ENCODE results near the gene HACD1.
"Not testable (repeated sequence)": the region's sequence is repeated elsewhere in the genome, so short reads cannot be mapped to it uniquely, and the experiment has no call there.

Gene HACD1

GRCh38 chr10:17606547-17607040 is 10.6 kb downstream of the HACD1 start:
- DNase-seq (ENCODE audit: low read depth): no peak

GRCh38 chr10:17605936-17606335 is 11.2 kb downstream of the HACD1 start:
- TF ChIP-seq, protein P1, sequence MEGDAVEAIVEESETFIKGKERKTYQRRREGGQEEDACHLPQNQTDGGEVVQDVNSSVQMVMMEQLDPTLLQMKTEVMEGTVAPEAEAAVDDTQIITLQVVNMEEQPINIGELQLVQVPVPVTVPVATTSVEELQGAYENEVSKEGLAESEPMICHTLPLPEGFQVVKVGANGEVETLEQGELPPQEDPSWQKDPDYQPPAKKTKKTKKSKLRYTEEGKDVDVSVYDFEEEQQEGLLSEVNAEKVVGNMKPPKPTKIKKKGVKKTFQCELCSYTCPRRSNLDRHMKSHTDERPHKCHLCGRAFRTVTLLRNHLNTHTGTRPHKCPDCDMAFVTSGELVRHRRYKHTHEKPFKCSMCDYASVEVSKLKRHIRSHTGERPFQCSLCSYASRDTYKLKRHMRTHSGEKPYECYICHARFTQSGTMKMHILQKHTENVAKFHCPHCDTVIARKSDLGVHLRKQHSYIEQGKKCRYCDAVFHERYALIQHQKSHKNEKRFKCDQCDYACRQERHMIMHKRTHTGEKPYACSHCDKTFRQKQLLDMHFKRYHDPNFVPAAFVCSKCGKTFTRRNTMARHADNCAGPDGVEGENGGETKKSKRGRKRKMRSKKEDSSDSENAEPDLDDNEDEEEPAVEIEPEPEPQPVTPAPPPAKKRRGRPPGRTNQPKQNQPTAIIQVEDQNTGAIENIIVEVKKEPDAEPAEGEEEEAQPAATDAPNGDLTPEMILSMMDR (IDR thresholded peaks at IDR 0.05; ENCODE audit: insufficient read depth, low read depth, low read length, missing control alignments): no peak
- DNase-seq (ENCODE audit: low read depth): no peak

More at GRCh38 chr10:17606547-17607040, 10.6 kb downstream of the HACD1 start:
- TF ChIP-seq, protein P1 (IDR thresholded peaks at IDR 0.05; ENCODE audit: insufficient read depth, low read depth, low read length, missing control alignments): no peak
- H3K4me3 ChIP-seq (ENCODE audit: low read depth, low read length): no peak overlapping the region

GRCh38 chr10:17599089-17599488 is 18.1 kb downstream of the HACD1 start:
- TF ChIP-seq, protein P1 (IDR thresholded peaks at IDR 0.05; ENCODE audit: insufficient read depth, low read depth, low read length, missing control alignments): peak; percentile 27
- H3K4me3 ChIP-seq (ENCODE audit: low read depth, low read length): no peak overlapping the region
- peak; percentile 33 for DNase-seq (ENCODE audit: low read depth)

More at GRCh38 chr10:17605936-17606335, 11.2 kb downstream of the HACD1 start:
- no peak overlapping the region for H3K4me3 ChIP-seq (ENCODE audit: low read depth, low read length)

- DNase-seq (ENCODE audit: low read depth): no peak
- no peak overlapping the region for H3K4me3 ChIP-seq (ENCODE audit: low read depth, low read length)
- TF ChIP-seq, protein P1 (IDR thresholded peaks at IDR 0.05; ENCODE audit: insufficient read depth, low read depth, low read length, missing control alignments): no peak
Measured at GRCh38 chr10:17597386-17597785, 19.8 kb downstream of the HACD1 start.

- H3K4me3 ChIP-seq (ENCODE audit: low read depth, low read length): no peak overlapping the region
- TF ChIP-seq, protein P1 (IDR thresholded peaks at IDR 0.05; ENCODE audit: insufficient read depth, low read depth, low read length, missing control alignments): no peak
- no peak for DNase-seq (ENCODE audit: low read depth)
Measured at GRCh38 chr10:17590969-17591645, 26.1 kb downstream of the HACD1 start.

GRCh38 chr10:17589316-17589715 is 27.9 kb downstream of the HACD1 start:
- DNase-seq (ENCODE audit: low read depth); H3K4me3 ChIP-seq (ENCODE audit: low read depth, low read length): not testable (repeated sequence)

DNA sequence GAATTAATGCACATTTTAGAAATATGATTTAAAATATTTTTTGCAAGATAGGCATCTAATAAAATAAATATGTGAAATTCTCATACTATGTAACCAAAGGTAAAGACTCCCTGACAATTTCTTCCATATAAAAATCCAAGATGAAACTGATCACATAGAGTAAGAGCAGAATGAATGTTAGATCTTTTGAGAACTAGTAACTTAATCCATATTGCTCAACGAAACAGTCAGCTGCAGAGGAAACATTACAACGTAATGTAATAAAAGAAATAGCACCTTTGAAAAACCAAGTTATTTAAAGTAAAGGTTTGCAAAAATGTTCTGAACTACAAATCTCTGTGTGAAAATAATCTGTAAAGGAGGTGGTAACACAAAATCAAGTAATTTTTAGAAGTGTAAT is 28.8 kb downstream of the HACD1 start:
- TF ChIP-seq, protein P1 (IDR thresholded peaks at IDR 0.05; ENCODE audit: insufficient read depth, low read depth, low read length, missing control alignments): no peak
- no peak for DNase-seq (ENCODE audit: low read depth)
- no peak overlapping the region for H3K4me3 ChIP-seq (ENCODE audit: low read depth, low read length)

DNA sequence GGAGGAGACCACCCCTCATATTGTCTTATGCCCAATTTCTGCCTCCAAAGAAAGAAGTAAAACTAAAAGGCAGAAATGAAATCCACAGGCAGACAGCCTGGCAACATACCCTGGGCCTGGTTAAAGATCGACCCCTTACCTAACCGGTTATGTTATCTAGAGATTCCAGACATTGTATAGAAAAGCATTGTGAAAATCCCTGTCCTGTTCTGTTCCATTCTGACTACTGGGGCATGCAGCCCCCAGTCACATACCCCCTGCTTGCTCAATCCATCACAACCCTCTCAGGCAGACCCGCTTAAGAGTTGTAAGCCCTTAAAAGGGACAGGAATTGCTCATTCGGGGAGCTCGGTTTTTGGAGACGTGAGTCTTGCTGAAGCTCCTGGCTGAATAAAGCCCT is 29.9 kb downstream of the HACD1 start:
- not testable (repeated sequence) for H3K4me3 ChIP-seq (ENCODE audit: low read depth, low read length); DNase-seq (ENCODE audit: low read depth)

All from GM12865 (cell line).